HL-60 (cell line): ENCODE data around the gene PKP1.

Experiments used
- DNase-seq, 2 experiments: peaks; one replicate each; pipeline ENCODE4 v3.0.0-alpha.2; 2010 to 2020; ENCODE audit warnings: low read depth in 1 of 2, low spot score in 1 of 2
- H3K27ac ChIP-seq: fragments of 250-450 bp; sonication (Bioruptor Pico); replicated peaks from 2 replicates; pipeline ENCODE4 v1.5.1; 2020; ENCODE audit warnings: mild to moderate bottlenecking, moderate library complexity
- H3K27me3 ChIP-seq: fragments of 250-450 bp; sonication (Bioruptor Pico); 2 replicates; pipeline ENCODE4 v1.5.1; 2021; ENCODE audit warnings: mild to moderate bottlenecking, moderate library complexity; ENCODE audit not compliant: insufficient read depth, poor library complexity, severe bottlenecking
- H3K4me3 ChIP-seq: replicated peaks from 2 replicates; pipeline ENCODE4 v1.5.1; 2011; ENCODE audit warnings: mild to moderate bottlenecking, control low read depth, low read length; ENCODE audit not compliant: insufficient read depth
- GABPA ChIP-seq: IDR thresholded peaks from 2 replicates; pipeline ENCODE4 v1.6.1; 2012; ENCODE audit warnings: low read depth
- POLR2AphosphoS5 ChIP-seq: IDR thresholded peaks from 2 replicates; pipeline ENCODE4 v1.6.1; 2012; ENCODE audit warnings: low read depth
- REST ChIP-seq: IDR thresholded peaks from 2 replicates; pipeline ENCODE4 v1.6.1; 2012; ENCODE audit warnings: low read depth; ENCODE audit not compliant: insufficient replicate concordance
- SPI1 ChIP-seq: IDR thresholded peaks from 2 replicates; pipeline ENCODE4 v1.6.1; 2012; ENCODE audit warnings: low read depth, mild to moderate bottlenecking, borderline replicate concordance
- TF ChIP-seq, protein P1 (sequence below): IDR thresholded peaks from one replicate; pipeline ENCODE4 v1.5.1; 2011; ENCODE audit warnings: low read length, control low read depth, inconsistent platforms; ENCODE audit not compliant: insufficient read depth

The PKP1 gene

GRCh38 chr1:201295861-201296260, 12.6 kb downstream of the PKP1 start:
- H3K27me3 ChIP-seq = peaks cover 13% of the 10 kb centered on the region
- DNase-seq = no peak
- no peak overlapping the region for H3K4me3 ChIP-seq
- TF ChIP-seq, protein P1, sequence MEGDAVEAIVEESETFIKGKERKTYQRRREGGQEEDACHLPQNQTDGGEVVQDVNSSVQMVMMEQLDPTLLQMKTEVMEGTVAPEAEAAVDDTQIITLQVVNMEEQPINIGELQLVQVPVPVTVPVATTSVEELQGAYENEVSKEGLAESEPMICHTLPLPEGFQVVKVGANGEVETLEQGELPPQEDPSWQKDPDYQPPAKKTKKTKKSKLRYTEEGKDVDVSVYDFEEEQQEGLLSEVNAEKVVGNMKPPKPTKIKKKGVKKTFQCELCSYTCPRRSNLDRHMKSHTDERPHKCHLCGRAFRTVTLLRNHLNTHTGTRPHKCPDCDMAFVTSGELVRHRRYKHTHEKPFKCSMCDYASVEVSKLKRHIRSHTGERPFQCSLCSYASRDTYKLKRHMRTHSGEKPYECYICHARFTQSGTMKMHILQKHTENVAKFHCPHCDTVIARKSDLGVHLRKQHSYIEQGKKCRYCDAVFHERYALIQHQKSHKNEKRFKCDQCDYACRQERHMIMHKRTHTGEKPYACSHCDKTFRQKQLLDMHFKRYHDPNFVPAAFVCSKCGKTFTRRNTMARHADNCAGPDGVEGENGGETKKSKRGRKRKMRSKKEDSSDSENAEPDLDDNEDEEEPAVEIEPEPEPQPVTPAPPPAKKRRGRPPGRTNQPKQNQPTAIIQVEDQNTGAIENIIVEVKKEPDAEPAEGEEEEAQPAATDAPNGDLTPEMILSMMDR = no peak
- TF ChIP-seq REST (no peak), POLR2AphosphoS5 (no peak), GABPA (no peak), SPI1 (no peak)
- H3K27ac ChIP-seq = no peak overlapping the region

DNA sequence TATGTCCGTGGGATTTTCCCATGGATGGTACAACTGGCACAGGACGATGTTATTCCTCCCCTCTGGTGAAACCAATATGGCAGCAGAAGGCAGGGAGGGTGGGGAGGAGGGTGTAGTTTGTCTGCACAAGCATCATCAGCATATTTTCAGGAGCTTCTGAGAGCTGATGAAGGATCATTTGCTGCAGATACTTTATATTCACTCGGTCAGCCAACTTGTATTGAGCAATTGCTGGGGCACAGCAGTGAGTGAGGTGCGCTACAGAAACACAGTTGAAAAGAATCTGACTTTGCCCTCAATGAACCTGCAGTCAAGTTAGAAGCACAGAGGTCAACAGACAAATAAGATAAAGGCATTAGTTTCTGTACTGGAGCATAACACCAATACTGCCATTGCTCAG, 13.0 kb downstream of the PKP1 start:
- H3K27ac ChIP-seq = no peak overlapping the region
- no peak for DNase-seq
- peaks cover 17% of the 10 kb centered on the region for H3K27me3 ChIP-seq
- H3K4me3 ChIP-seq = no peak overlapping the region
- TF ChIP-seq REST (no peak), GABPA (no peak), POLR2AphosphoS5 (no peak), SPI1 (no peak)
- TF ChIP-seq, protein P1 = no peak

GRCh38 chr1:201298396-201299381, 15.4 kb downstream of the PKP1 start:
- no peak overlapping the region for H3K4me3 ChIP-seq
- TF ChIP-seq SPI1 = no peak
- TF ChIP-seq, protein P1 = no peak
- no peak overlapping the region for H3K27ac ChIP-seq
- DNase-seq = no peak
- H3K27me3 ChIP-seq = peaks cover 23% of the 10 kb centered on the region

- TF ChIP-seq REST (no peak), GABPA (no peak), POLR2AphosphoS5 (no peak), SPI1 (no peak)
- TF ChIP-seq, protein P1 = no peak
- no peak overlapping the region for H3K4me3 ChIP-seq
- H3K27ac ChIP-seq = no peak overlapping the region
- peaks cover 24% of the 10 kb centered on the region for H3K27me3 ChIP-seq
- DNase-seq = no peak
These were observed 16.7 kb downstream of the PKP1 start for GRCh38 chr1:201299968-201300367.
